A673 (cell line): ENCODE measurements around the gene ETV6. TPM values are rescaled to one million over a fixed set of nuclear protein-coding genes. Genes with fewer than 3 reads are reported as not detected.

Source experiments
- BruUV-seq: library from RNA; stranded (reverse); fragments of 400-500 nt; replicated peaks from 2 replicates; lab custom pipeline; 2021; lab: Mats Ljungman, UMichigan
- CTCF ChIA-PET: fragments of 300-600 bp; sonication (Branson Sonifier 250); formaldehyde crosslinking; loops from one replicate; lab custom pipeline; 2022; ENCODE audit warnings: antibody characterized with exemption; lab: Charles Lee
- POLR2A ChIA-PET: fragments of 300-600 bp; sonication (Branson Sonifier 250); formaldehyde crosslinking; loops from one replicate; lab custom pipeline; 2022; ENCODE audit warnings: antibody characterized with exemption; ENCODE audit not compliant: low non-redundant PET; lab: Charles Lee
- DNase-seq: peaks from one replicate; pipeline ENCODE4 v3.0.0-alpha.2; 2015; ENCODE audit warnings: low spot score
- H3K27ac ChIP-seq: fragments of 200-600 bp; sonication (generic); 2 replicates; pipeline ENCODE4 v1.5.1; 2016; ENCODE audit warnings: mixed run types, low read depth, mild to moderate bottlenecking, mixed read lengths, antibody characterized with exemption, low read length; ENCODE audit not compliant: poor library complexity, severe bottlenecking
- H3K27me3 ChIP-seq: fragments of 200-600 bp; sonication (generic); replicated peaks from 2 replicates; pipeline ENCODE4 v1.6.1; 2017; ENCODE audit warnings: mixed run types, low read depth, mild to moderate bottlenecking, mixed read lengths, antibody characterized with exemption, low read length; ENCODE audit not compliant: insufficient read depth, poor library complexity
- H3K36me3 ChIP-seq: fragments of 200-600 bp; sonication (generic); 2 replicates; pipeline ENCODE4 v1.6.1; 2016; ENCODE audit warnings: mixed run types, mild to moderate bottlenecking, mixed read lengths, antibody characterized with exemption, low read length; ENCODE audit not compliant: insufficient read depth, poor library complexity, severe bottlenecking
- H3K4me1 ChIP-seq: fragments of 200-600 bp; sonication (generic); 2 replicates; pipeline ENCODE4 v1.6.1; 2017; ENCODE audit warnings: mixed run types, mild to moderate bottlenecking, mixed read lengths, antibody characterized with exemption, low read length; ENCODE audit not compliant: insufficient read depth, poor library complexity, severe bottlenecking
- H3K4me3 ChIP-seq: fragments of 200-600 bp; sonication (generic); 2 replicates; pipeline ENCODE4 v1.5.1; 2016; ENCODE audit warnings: low read depth, mixed run types, mild to moderate bottlenecking, mixed read lengths, low read length; ENCODE audit not compliant: poor library complexity, severe bottlenecking
- H3K9me3 ChIP-seq: fragments of 200-600 bp; sonication (generic); 2 replicates; pipeline ENCODE4 v1.6.1; 2016; ENCODE audit warnings: mixed run types, low read depth, mild to moderate bottlenecking, mixed read lengths, antibody characterized with exemption, low read length; ENCODE audit not compliant: poor library complexity, severe bottlenecking
- EZH2 ChIP-seq: fragments of 200-600 bp; sonication (generic); IDR thresholded peaks from 2 replicates; pipeline ENCODE4 v1.6.1; 2017; ENCODE audit warnings: borderline replicate concordance, low read depth, mild to moderate bottlenecking, mixed read lengths, antibody characterized with exemption, low read length; ENCODE audit not compliant: poor library complexity, severe bottlenecking
- intact Hi-C: fragments of 100-400 bp; cut with micrococcal nuclease; formaldehyde crosslinking; loops from one replicate; pipeline ENCODE4 v1.10.0; 2022; ENCODE audit not compliant: unreplicated experiment
- total RNA-seq: library from RNA; stranded (reverse); gene quantifications from 2 replicates; pipeline ENCODE4 v1.2.3, GENCODE V29; 2021
- TF ChIP-seq, protein P1 (sequence below): fragments of 300-800, 200-600 bp; sonication (generic); conservative IDR thresholded peaks from 2 replicates; pipeline ENCODE4 v1.5.1; 2017; ENCODE audit warnings: low read depth, mild to moderate bottlenecking, antibody characterized with exemption, low read length, moderate library complexity, mixed read lengths

Gene ETV6
- total RNA-seq, 1 experiment from 2014 or later, result 32.4 TPM

DNA sequence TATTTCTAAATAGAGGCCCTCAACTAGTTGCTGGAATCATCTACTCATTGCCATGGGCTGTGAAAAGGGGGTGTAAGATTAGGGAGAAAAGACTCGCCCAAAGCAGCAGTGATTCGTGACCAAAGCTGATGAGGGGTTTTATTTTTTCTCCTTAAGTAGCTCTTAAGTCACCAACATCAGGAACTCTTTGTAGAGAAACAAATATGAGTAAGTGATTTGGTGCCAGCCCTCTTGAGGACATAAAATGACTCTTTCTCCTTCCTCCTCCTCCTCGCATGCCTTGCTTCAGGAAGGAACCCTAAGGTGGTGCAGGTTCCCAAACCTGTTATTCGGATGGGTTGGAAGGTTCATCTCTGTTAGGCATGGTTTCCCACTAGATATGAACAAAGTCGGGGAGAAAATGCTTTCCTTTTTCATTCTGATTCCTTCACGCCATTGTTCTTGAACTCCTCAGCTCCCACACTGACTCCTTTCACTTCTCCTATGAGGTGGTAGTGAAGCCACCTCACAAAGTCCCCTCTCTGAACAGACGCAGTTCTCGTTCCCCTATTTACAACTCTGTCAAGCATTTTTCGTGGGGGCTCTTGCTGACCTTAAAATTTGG, 113.4 kb downstream of the ETV6 start:
- H3K27ac ChIP-seq, result peak overlapping the region; percentile 5

DNA sequence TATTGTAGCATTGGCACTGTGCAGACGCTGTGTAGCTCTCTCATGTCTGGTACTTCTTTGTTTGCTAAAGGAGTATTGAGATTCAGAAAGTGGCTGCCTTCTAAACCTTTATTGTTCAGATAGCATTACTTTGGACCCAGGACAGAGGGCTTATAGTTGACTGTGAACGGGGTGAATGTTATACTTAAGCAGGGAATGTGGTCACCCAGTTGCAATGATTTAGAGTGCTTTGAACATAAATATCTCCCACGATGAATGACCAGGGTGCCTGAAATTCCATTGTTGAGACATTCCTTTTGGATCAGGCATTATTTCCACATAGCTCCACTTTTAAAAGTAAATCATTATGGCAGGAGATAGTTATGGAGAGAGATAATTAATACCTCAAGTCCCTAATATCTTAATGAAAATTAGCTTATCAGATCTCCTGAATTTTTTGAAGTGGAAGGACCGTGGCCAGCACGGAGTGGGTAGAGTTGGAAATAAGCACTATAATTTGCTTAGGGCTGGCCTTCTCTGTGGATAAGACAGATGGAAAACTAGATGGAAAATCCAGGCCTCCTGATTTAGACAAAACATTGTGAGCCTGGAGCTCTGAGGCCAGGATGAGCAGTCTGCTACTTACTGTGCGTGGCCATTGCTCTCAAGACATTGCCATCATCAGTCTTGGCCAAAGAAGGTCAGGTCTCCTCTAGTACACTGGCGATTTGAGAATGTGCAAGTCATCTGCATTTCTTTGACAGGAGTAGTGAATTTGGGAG, 114.5 kb downstream of the ETV6 start:
- no peak overlapping the region for H3K27ac ChIP-seq
- DNase-seq, result no peak

More for the DNA sequence above, 113.4 kb downstream of the ETV6 start:
- peaks cover 51% of the 10 kb centered on the region for H3K4me1 ChIP-seq
- BruUV-seq, result no TSS peak
- no peak overlapping the region for H3K4me3 ChIP-seq
- no peaks in the 10 kb centered on the region for H3K9me3 ChIP-seq
- TF ChIP-seq, protein P1, sequence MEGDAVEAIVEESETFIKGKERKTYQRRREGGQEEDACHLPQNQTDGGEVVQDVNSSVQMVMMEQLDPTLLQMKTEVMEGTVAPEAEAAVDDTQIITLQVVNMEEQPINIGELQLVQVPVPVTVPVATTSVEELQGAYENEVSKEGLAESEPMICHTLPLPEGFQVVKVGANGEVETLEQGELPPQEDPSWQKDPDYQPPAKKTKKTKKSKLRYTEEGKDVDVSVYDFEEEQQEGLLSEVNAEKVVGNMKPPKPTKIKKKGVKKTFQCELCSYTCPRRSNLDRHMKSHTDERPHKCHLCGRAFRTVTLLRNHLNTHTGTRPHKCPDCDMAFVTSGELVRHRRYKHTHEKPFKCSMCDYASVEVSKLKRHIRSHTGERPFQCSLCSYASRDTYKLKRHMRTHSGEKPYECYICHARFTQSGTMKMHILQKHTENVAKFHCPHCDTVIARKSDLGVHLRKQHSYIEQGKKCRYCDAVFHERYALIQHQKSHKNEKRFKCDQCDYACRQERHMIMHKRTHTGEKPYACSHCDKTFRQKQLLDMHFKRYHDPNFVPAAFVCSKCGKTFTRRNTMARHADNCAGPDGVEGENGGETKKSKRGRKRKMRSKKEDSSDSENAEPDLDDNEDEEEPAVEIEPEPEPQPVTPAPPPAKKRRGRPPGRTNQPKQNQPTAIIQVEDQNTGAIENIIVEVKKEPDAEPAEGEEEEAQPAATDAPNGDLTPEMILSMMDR, result no peak
- no peak for TF ChIP-seq EZH2
- H3K27me3 ChIP-seq, result no peaks in the 10 kb centered on the region
- CTCF ChIA-PET, result no interaction called here
- intact Hi-C loops, result loop anchor here (10.0 kb wide), 1 partner anchor 108 kb away; no protein-coding TSS in a partner anchor
- no peak for DNase-seq
- H3K36me3 ChIP-seq, result no peaks in the 10 kb centered on the region
- POLR2A ChIA-PET, result no interaction called here

DNA sequence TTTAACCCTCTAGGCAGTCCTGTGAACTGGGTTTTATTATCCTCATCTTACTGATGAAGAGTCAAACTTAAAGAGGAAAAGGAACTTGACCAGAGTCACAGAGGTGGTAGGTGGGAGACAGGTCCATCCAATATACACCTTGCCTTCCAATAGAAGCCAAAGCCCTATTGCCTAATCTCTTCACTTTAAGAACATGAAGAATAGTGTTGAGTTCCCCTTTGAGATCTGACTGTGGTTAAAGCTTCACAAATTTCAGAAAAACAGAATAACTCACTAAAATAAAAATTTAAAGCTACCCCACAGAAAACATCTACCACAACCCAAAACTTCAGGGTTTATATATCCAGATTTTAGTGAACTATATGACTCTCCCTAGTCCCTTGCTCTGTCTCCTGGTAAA, 115.4 kb downstream of the ETV6 start:
- no peak for DNase-seq
- TF ChIP-seq EZH2, result no peak
- TF ChIP-seq, protein P1, result no peak
- intact Hi-C loops, result loop anchor here (10.0 kb wide), 1 partner anchor 110 kb away; no protein-coding TSS in a partner anchor
- BruUV-seq, result no TSS peak
- Histone ChIP-seq H3K9me3 (no peaks in the 10 kb centered on the region), H3K4me3 (no peak overlapping the region), H3K4me1 (peaks cover 49% of the 10 kb centered on the region), H3K36me3 (no peaks in the 10 kb centered on the region), H3K27me3 (no peaks in the 10 kb centered on the region), H3K27ac (peak overlapping the region; percentile 97)
- ChIA-PET POLR2A (no interaction called here), CTCF (no interaction called here)

More for the DNA sequence above, 114.5 kb downstream of the ETV6 start:
- H3K4me3 ChIP-seq, result no peak overlapping the region
- intact Hi-C loops, result loop anchor here (10.0 kb wide), 1 partner anchor 109 kb away; no protein-coding TSS in a partner anchor
- CTCF ChIA-PET, result no interaction called here
- H3K27me3 ChIP-seq, result no peaks in the 10 kb centered on the region
- H3K36me3 ChIP-seq, result no peaks in the 10 kb centered on the region
- H3K4me1 ChIP-seq, result peaks cover 51% of the 10 kb centered on the region
- POLR2A ChIA-PET, result no interaction called here
- TF ChIP-seq, protein P1, result no peak
- TF ChIP-seq EZH2, result no peak
- BruUV-seq, result no TSS peak
- H3K9me3 ChIP-seq, result no peaks in the 10 kb centered on the region
